Progenitor cell of endocrine pancreas (in vitro differentiated cells): Measurements from ENCODE around the gene CCDC192. TPM values are rescaled to one million over a fixed set of nuclear protein-coding genes. Genes with fewer than 3 reads are reported as not detected.

Experiments used
- DNase-seq: peaks from one replicate; pipeline ENCODE4 v3.0.0; 2021; ENCODE audit warnings: low spot score; ENCODE audit not compliant: unreplicated experiment
- H3K27ac Mint-ChIP-seq: 2 replicates; pipeline ENCODE4 v1.8.0; 2021; ENCODE audit warnings: mild to moderate bottlenecking, moderate library complexity, mixed read lengths
- H3K27me3 Mint-ChIP-seq: 2 replicates; pipeline ENCODE4 v1.8.0; 2021; ENCODE audit warnings: mixed read lengths
- H3K36me3 Mint-ChIP-seq: 2 replicates; pipeline ENCODE4 v1.8.0; 2022; ENCODE audit warnings: mixed read lengths; ENCODE audit not compliant: insufficient read depth
- H3K4me1 Mint-ChIP-seq: 2 replicates; pipeline ENCODE4 v1.8.0; 2021; ENCODE audit warnings: low read depth, mixed read lengths
- H3K4me3 Mint-ChIP-seq: 2 replicates; pipeline ENCODE4 v1.8.0; 2021; ENCODE audit warnings: low read depth, mild to moderate bottlenecking, moderate library complexity, mixed read lengths
- H3K9me3 Mint-ChIP-seq: 2 replicates; pipeline ENCODE4 v1.8.0; 2021; ENCODE audit warnings: low read depth, mixed read lengths
- total RNA-seq: library from RNA; stranded (reverse); gene quantifications from 2 replicates; pipeline ENCODE4 v1.2.1, GENCODE V29; 2021
- TF ChIP-seq, protein P1 (sequence below): fragments of 200-600 bp; sonication (generic); IDR thresholded peaks from one replicate; pipeline ENCODE4 v1.5.0; 2021; ENCODE audit warnings: antibody characterized with exemption, mild to moderate bottlenecking; ENCODE audit not compliant: unreplicated experiment

The CCDC192 gene
- total RNA-seq, 1 donor from 2014 or later, result not detected

DNA sequence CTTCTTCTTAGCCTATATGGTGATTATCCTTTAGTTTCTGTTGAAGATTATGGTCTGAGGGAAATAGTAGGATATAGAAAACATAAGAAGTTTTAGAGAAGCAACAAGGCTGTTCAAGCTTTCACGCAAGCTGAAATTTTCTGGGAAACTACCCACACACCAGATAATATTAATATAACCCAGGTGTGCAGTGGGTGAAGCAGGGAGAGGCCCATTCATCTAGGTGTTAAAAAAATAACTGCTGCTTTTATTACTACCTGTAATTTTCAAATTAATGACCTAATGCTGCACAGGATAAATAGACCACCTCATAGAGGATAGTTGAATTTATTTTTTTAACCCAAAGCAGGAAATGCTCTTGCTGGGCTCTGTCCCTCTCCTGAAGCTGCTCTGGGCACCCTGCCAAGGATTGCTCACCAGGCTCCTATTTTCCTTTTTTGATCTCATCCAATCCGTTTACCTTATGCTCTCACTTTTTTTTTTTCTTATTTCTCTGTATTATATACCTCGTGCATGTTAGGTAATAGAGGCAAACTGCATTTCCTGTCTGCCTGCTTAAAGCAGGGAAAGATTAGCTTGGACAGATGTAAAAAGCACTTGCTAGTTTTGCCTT, 256.1 kb downstream of the CCDC192 start:
- no peak overlapping the region for H3K27ac Mint-ChIP-seq
- TF ChIP-seq, protein P1, sequence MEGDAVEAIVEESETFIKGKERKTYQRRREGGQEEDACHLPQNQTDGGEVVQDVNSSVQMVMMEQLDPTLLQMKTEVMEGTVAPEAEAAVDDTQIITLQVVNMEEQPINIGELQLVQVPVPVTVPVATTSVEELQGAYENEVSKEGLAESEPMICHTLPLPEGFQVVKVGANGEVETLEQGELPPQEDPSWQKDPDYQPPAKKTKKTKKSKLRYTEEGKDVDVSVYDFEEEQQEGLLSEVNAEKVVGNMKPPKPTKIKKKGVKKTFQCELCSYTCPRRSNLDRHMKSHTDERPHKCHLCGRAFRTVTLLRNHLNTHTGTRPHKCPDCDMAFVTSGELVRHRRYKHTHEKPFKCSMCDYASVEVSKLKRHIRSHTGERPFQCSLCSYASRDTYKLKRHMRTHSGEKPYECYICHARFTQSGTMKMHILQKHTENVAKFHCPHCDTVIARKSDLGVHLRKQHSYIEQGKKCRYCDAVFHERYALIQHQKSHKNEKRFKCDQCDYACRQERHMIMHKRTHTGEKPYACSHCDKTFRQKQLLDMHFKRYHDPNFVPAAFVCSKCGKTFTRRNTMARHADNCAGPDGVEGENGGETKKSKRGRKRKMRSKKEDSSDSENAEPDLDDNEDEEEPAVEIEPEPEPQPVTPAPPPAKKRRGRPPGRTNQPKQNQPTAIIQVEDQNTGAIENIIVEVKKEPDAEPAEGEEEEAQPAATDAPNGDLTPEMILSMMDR, result no peak

DNA sequence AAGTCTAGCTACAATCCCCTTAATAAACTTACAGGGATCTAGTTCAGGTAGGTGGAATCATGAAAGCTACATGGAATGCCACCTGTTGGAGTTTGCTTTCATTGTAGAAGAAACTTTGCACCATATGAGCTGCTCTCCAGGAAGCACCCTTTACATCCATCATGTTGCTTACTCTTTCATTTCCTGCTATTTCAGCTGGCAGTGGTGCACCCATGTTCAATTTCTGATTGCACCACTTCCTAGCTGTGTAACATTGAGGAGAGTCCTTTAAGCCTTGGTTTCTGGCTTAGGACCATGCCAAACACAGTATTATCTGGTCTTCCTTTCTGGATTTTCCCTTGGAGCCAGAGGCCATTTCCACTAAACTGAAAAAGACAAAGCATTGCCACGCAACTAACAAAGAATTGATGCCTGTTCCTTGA, 257.1 kb downstream of the CCDC192 start:
- DNase-seq, result no peak
- H3K27ac Mint-ChIP-seq, result no peak overlapping the region
- H3K4me1 Mint-ChIP-seq, result peaks cover 21% of the 10 kb centered on the region
- H3K4me3 Mint-ChIP-seq, result no peak overlapping the region
- TF ChIP-seq, protein P1, result no peak
- no peaks in the 10 kb centered on the region for H3K27me3 Mint-ChIP-seq
- H3K9me3 Mint-ChIP-seq, result peaks cover 7% of the 10 kb centered on the region
- peaks cover 5% of the 10 kb centered on the region for H3K36me3 Mint-ChIP-seq

More for the DNA sequence above, 256.1 kb downstream of the CCDC192 start:
- DNase-seq, result no peak
- no peaks in the 10 kb centered on the region for H3K27me3 Mint-ChIP-seq
- peaks cover 6% of the 10 kb centered on the region for H3K9me3 Mint-ChIP-seq
- no peak overlapping the region for H3K4me3 Mint-ChIP-seq
- peaks cover 5% of the 10 kb centered on the region for H3K36me3 Mint-ChIP-seq
- peaks cover 21% of the 10 kb centered on the region for H3K4me1 Mint-ChIP-seq

DNA sequence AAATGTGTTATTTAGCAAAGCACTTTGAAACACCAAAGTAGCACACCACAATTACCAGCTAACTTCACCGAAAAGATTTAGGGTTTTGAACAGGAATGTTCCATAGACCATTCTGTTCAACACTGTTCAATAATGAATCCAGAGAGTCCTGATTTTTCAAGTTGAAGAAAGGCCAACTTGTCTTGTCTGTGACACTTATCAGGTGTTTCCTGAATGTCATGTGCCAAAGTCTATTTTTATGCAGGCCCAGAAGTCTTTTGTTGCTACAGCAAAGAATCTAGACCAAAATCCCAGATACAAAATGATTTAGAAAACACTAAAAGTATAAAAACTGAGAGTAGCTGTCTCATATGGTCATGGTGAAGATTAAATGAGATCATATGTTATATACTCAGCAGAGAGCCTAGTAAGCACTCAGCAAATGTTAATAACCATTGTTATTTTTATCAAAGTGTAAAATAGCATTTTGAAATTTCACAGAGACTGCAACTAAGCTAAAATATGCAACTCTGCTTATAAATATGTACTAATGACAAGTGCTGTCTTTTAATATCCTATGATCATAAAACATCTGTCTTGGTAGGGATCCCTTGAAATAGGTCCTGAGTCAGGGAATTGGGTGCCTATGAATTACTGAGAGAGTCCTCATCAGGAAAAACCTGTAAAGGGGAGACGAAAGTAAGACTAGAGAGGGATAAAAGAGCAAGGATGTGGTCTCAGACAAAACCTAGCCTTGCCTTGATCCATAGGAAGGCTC, 258.0 kb downstream of the CCDC192 start:
- H3K27me3 Mint-ChIP-seq, result no peaks in the 10 kb centered on the region
- H3K4me3 Mint-ChIP-seq, result no peak overlapping the region
- peaks cover 5% of the 10 kb centered on the region for H3K36me3 Mint-ChIP-seq
- peaks cover 3% of the 10 kb centered on the region for H3K9me3 Mint-ChIP-seq
- DNase-seq, result no peak
- H3K4me1 Mint-ChIP-seq, result peaks cover 21% of the 10 kb centered on the region
- TF ChIP-seq, protein P1, result no peak
- no peak overlapping the region for H3K27ac Mint-ChIP-seq

DNA sequence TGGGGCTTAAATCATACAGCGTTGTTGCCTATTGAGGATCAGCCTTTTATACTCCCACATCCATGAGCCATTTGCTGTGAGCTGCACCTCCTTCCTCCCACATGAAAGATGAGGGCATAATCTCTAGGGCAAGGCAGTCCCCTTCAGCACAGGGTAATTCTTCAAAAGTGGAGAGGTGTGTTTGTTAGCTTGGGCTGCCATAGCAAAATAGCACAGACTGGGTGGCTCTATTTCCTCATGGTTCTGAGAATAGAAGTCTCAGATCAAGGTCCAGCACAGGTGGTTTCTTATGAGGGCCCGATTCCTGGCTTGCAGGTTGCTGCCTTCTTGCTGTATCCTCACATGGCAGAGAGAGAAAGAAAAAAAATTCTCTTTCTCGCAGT, 258.6 kb downstream of the CCDC192 start:
- no peak for DNase-seq
- peaks cover 3% of the 10 kb centered on the region for H3K9me3 Mint-ChIP-seq
- H3K27me3 Mint-ChIP-seq, result no peaks in the 10 kb centered on the region
- peaks cover 21% of the 10 kb centered on the region for H3K4me1 Mint-ChIP-seq
- no peak overlapping the region for H3K4me3 Mint-ChIP-seq
- peaks cover 5% of the 10 kb centered on the region for H3K36me3 Mint-ChIP-seq
- H3K27ac Mint-ChIP-seq, result no peak overlapping the region
- TF ChIP-seq, protein P1, result no peak

DNA sequence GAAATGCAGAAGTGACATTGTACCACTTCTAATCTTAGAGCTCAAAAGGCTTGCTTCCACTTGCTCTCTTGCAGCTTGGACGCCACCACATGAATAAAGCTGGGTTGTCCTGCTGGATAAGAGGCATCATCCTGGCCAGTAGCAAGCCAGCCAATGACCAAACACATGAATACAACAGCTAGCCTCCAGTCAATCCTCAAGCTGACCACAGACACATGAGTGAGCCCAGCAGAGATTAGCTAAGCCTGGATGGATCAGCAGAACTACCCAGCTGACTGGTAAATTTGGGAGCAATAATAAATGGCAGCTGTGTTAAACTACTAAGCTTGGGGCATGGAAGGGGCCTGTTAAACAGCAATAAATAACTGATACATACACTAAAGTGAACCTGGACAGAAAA, 259.3 kb downstream of the CCDC192 start:
- no peak for DNase-seq
- H3K4me1 Mint-ChIP-seq, result peaks cover 19% of the 10 kb centered on the region

More for the DNA sequence above, 259.3 kb downstream of the CCDC192 start:
- Mint-ChIP-seq H3K27ac (no peak overlapping the region), H3K4me3 (no peak overlapping the region), H3K36me3 (peaks cover 3% of the 10 kb centered on the region), H3K9me3 (peaks cover 7% of the 10 kb centered on the region), H3K27me3 (no peaks in the 10 kb centered on the region)
- TF ChIP-seq, protein P1, result no peak
